ENCODE data around the gene ENTR1.

- TF ChIP-seq CTCF (IDR thresholded peaks at IDR 0.05) (no peak), POLR2AphosphoS5 (IDR thresholded peaks at IDR 0.05; ENCODE audit: insufficient read depth in 1 of 2, low read depth in 1 of 2) (no peak)
Observed at GRCh38 chr9:136397643-136398042, 12.8 kb downstream of the ENTR1 start.

All from vagina (tissue), 2 donors.